Bone marrow (tissue), 2 donors: ENCODE measurements around the gene SLC1A6.
"Not testable (repeated sequence)": the region's sequence is repeated elsewhere in the genome, so short reads cannot be mapped to it uniquely, and the experiment has no call there.

Source experiments
- DNase-seq, 2 donors: peaks; one replicate each; lab custom pipeline; 2025; lab: John Stamatoyannopoulos, UW

The SLC1A6 gene

GRCh38 chr19:14979476-14980255 lies at the start of gene SLC1A6:
SLC1A6 (minus strand) TSS chr19:14979864; CDS start chr19:14972910, 6,954 bp downstream.
- no peak for DNase-seq

- no peak for DNase-seq
Observed at GRCh38 chr19:15028490-15028889, 48.8 kb upstream of the SLC1A6 start.

- DNase-seq, result no peak
Observed at GRCh38 chr19:15025217-15025616, 45.6 kb upstream of the SLC1A6 start.

GRCh38 chr19:15022752-15023151 lies 43.1 kb upstream of the SLC1A6 start:
- no peak for DNase-seq

- DNase-seq, result no peak
Observed at GRCh38 chr19:15021286-15022007, 41.8 kb upstream of the SLC1A6 start.

- not testable (repeated sequence) for DNase-seq
Observed at GRCh38 chr19:15018836-15019235, 39.2 kb upstream of the SLC1A6 start.

GRCh38 chr19:15015946-15016542 lies 36.4 kb upstream of the SLC1A6 start:
- DNase-seq, result no peak

GRCh38 chr19:15014579-15014978 lies 34.9 kb upstream of the SLC1A6 start:
- no peak for DNase-seq

GRCh38 chr19:15010501-15011300 lies 31.0 kb upstream of the SLC1A6 start:
- DNase-seq, result no peak

- DNase-seq, result no peak
Observed at GRCh38 chr19:15008308-15008707, 28.6 kb upstream of the SLC1A6 start.

GRCh38 chr19:14997981-14998380 lies 18.3 kb upstream of the SLC1A6 start:
- no peak for DNase-seq

- no peak for DNase-seq
Observed at GRCh38 chr19:14992780-14993179, 13.1 kb upstream of the SLC1A6 start.

- no peak for DNase-seq
Observed at GRCh38 chr19:14985133-14985532, 5.5 kb upstream of the SLC1A6 start.

- DNase-seq, result no peak
Observed at GRCh38 chr19:14978161-14978776, 1.4 kb downstream of the SLC1A6 start.

- no peak for DNase-seq
Observed at GRCh38 chr19:14977128-14977527, 2.5 kb downstream of the SLC1A6 start.

GRCh38 chr19:14974488-14974887 lies 5.2 kb downstream of the SLC1A6 start:
- DNase-seq, result no peak

GRCh38 chr19:14972676-14973075 lies 7.0 kb downstream of the SLC1A6 start:
- no peak for DNase-seq

GRCh38 chr19:14971474-14971873 lies 8.2 kb downstream of the SLC1A6 start:
- no peak for DNase-seq

- no peak for DNase-seq
Observed at GRCh38 chr19:14968247-14968646, 11.4 kb downstream of the SLC1A6 start.

GRCh38 chr19:14961956-14962685 lies 17.5 kb downstream of the SLC1A6 start:
- no peak for DNase-seq

- no peak for DNase-seq
Observed at GRCh38 chr19:14959263-14959662, 20.4 kb downstream of the SLC1A6 start.
